ENCODE measurements around the gene CD247. TPM values are rescaled to one million over a fixed set of nuclear protein-coding genes. Genes with fewer than 3 reads are reported as not detected.

The CD247 gene
- total RNA-seq, 2 donors from 2014 or later = 0.96 TPM; not detected in 1

- Histone ChIP-seq H3K4me1 (replicated peaks) (no peaks in the 10 kb centered on the region), H3K27me3 (replicated peaks; ENCODE audit: insufficient read depth) (no peaks in the 10 kb centered on the region), H3K9me3 (no peaks in the 10 kb centered on the region), H3K27ac (no peak overlapping the region), H3K4me3 (no peak overlapping the region), H3K36me3 (no peaks in the 10 kb centered on the region)
- intact Hi-C loops (cut with DNase I) = no loop called here
- 20% methylated on average over 5 of the region's 5 CpGs for WGBS
- no peak for TF ChIP-seq POLR2A (IDR thresholded peaks at IDR 0.05)
- DNase-seq (ENCODE audit: low spot score) = no peak
Observed at GRCh38 chr1:167427848-167428247, 90.5 kb downstream of the CD247 start.

GRCh38 chr1:167426716-167427115 lies 91.6 kb downstream of the CD247 start:
- H3K36me3 ChIP-seq = no peaks in the 10 kb centered on the region
- H3K4me1 ChIP-seq (replicated peaks) = no peaks in the 10 kb centered on the region
- H3K9me3 ChIP-seq = no peaks in the 10 kb centered on the region
- intact Hi-C loops (cut with DNase I) = no loop called here
- no peak overlapping the region for H3K4me3 ChIP-seq
- no peak overlapping the region for H3K27ac ChIP-seq
- WGBS = 97% methylated on average over 4 of the region's 4 CpGs
- TF ChIP-seq CTCF (IDR thresholded peaks at IDR 0.05) (no peak), POLR2AphosphoS5 (IDR thresholded peaks at IDR 0.05) (no peak), POLR2A (IDR thresholded peaks at IDR 0.05) (no peak)
- no peaks in the 10 kb centered on the region for H3K27me3 ChIP-seq (replicated peaks; ENCODE audit: insufficient read depth)
- no peak for DNase-seq (ENCODE audit: low spot score)

GRCh38 chr1:167425482-167425881 lies 92.8 kb downstream of the CD247 start:
- Histone ChIP-seq H3K36me3 (no peaks in the 10 kb centered on the region), H3K27me3 (replicated peaks; ENCODE audit: insufficient read depth) (no peaks in the 10 kb centered on the region), H3K4me3 (no peak overlapping the region), H3K9me3 (no peaks in the 10 kb centered on the region), H3K4me1 (replicated peaks) (no peaks in the 10 kb centered on the region), H3K27ac (no peak overlapping the region)
- no peak for TF ChIP-seq POLR2A (IDR thresholded peaks at IDR 0.05)
- no peak for TF ChIP-seq POLR2AphosphoS5 (IDR thresholded peaks at IDR 0.05)
- TF ChIP-seq CTCF (IDR thresholded peaks at IDR 0.05) = no peak
- DNase-seq (ENCODE audit: low spot score) = no peak
- intact Hi-C loops (cut with DNase I) = no loop called here
- 89% methylated on average over 7 of the region's 7 CpGs for WGBS

GRCh38 chr1:167423684-167424619 lies 94.4 kb downstream of the CD247 start:
- Histone ChIP-seq H3K4me1 (replicated peaks) (no peaks in the 10 kb centered on the region), H3K36me3 (no peaks in the 10 kb centered on the region), H3K27ac (no peak overlapping the region), H3K27me3 (replicated peaks; ENCODE audit: insufficient read depth) (no peaks in the 10 kb centered on the region), H3K4me3 (no peak overlapping the region), H3K9me3 (no peaks in the 10 kb centered on the region)
- DNase-seq (ENCODE audit: low spot score) = no peak
- 71% methylated on average over 15 of the region's 15 CpGs for WGBS
- TF ChIP-seq POLR2AphosphoS5 (IDR thresholded peaks at IDR 0.05) = peak; percentile 27
- TF ChIP-seq CTCF (IDR thresholded peaks at IDR 0.05) = no peak
- intact Hi-C loops (cut with DNase I) = no loop called here

GRCh38 chr1:167420510-167420909 lies 97.8 kb downstream of the CD247 start:
- DNase-seq (ENCODE audit: low spot score) = no peak
- WGBS = 30% methylated on average over 3 of the region's 3 CpGs

More at GRCh38 chr1:167420510-167420909, 97.8 kb downstream of the CD247 start:
- no peak overlapping the region for H3K4me3 ChIP-seq
- TF ChIP-seq POLR2A (IDR thresholded peaks at IDR 0.05) (no peak), CTCF (IDR thresholded peaks at IDR 0.05) (no peak), POLR2AphosphoS5 (IDR thresholded peaks at IDR 0.05) (no peak)
- intact Hi-C loops (cut with DNase I) = no loop called here
- no peak overlapping the region for H3K27ac ChIP-seq
- H3K27me3 ChIP-seq (replicated peaks; ENCODE audit: insufficient read depth) = no peaks in the 10 kb centered on the region
- H3K36me3 ChIP-seq = no peaks in the 10 kb centered on the region
- H3K9me3 ChIP-seq = no peaks in the 10 kb centered on the region
- no peaks in the 10 kb centered on the region for H3K4me1 ChIP-seq (replicated peaks)

All from prostate gland (tissue), 2 donors.